Esophagus muscularis mucosa (tissue), 4 donors: ENCODE measurements around the gene CDHR3. TPM values are rescaled to one million over a fixed set of nuclear protein-coding genes. Genes with fewer than 3 reads are reported as not detected.

ENCODE experiments used
- DNase-seq: peaks from one replicate; pipeline ENCODE4 v3.0.0-alpha.2; 2017; ENCODE audit errors: extremely low spot score
- H3K27ac ChIP-seq, 4 donors: fragments of 200-600 bp; sonication (generic); replicated peaks in 1 of 4; 1 replicate in 3 of 4; 2 replicates in 1 of 4; pipeline ENCODE4 v1.5.1; 2016 to 2019; ENCODE audit warnings: mild to moderate bottlenecking in 1 of 4
- H3K27me3 ChIP-seq, 4 donors: fragments of 200-600 bp; sonication (generic); one replicate each; pipeline versions ENCODE4 v1.5.1 to v1.6.0; 2016 to 2019
- H3K36me3 ChIP-seq, 4 donors: fragments of 200-600 bp; sonication (generic); one replicate each; pipeline ENCODE4 v1.5.1; 2016 to 2019
- H3K4me1 ChIP-seq, 4 donors: fragments of 200-600 bp; sonication (generic); one replicate each; pipeline ENCODE4 v1.5.1; 2016 to 2019
- H3K4me3 ChIP-seq, 4 donors: fragments of 200-600 bp; sonication (generic); 1 replicate in 2 of 4; 2 replicates in 2 of 4; pipeline ENCODE4 v1.5.1; 2016 to 2019; ENCODE audit warnings: mild to moderate bottlenecking in 4 of 4, moderate library complexity in 1 of 4
- H3K9me3 ChIP-seq, 4 donors: fragments of 200-600 bp; sonication (generic); 1 replicate in 3 of 4; 2 replicates in 1 of 4; pipeline ENCODE4 v1.5.1; 2016 to 2019
- CTCF ChIP-seq, 3 experiments: fragments of 200-600 bp in 2 of 3; fragments of 450-650 bp in 1 of 3; sonication (generic) in 2 of 3; IDR thresholded peaks; one replicate each; pipeline ENCODE4 v1.5.1; 2017 to 2019; ENCODE audit warnings: antibody characterized with exemption in 3 of 3, mild to moderate bottlenecking in 2 of 3, moderate library complexity in 1 of 3
- EP300 ChIP-seq: sonication (generic); formaldehyde crosslinking; IDR thresholded peaks from one replicate; pipeline ENCODE4 v1.6.1; 2017; ENCODE audit warnings: antibody characterized with exemption
- POLR2A ChIP-seq: fragments of 450-650 bp; IDR thresholded peaks from one replicate; pipeline ENCODE4 v1.6.1; 2017; ENCODE audit warnings: antibody characterized with exemption, moderate library complexity, mild to moderate bottlenecking, low read depth
- POLR2AphosphoS5 ChIP-seq, 2 donors: sonication (generic); formaldehyde crosslinking; IDR thresholded peaks; one replicate each; pipeline ENCODE4 v1.6.1; 2017; ENCODE audit warnings: antibody characterized with exemption in 2 of 2
- WGBS: methylation state at CpG from one replicate; pipeline ENCODE4 v1.1.5; 2018; 5-methylcytosine and 5-hydroxymethylcytosine counted together
- intact Hi-C: fragments of 100-400 bp; cut with DNase I; formaldehyde crosslinking; loops from one replicate; pipeline ENCODE4 v1.15.1; 2023
- total RNA-seq, 4 donors: library from RNA; depleted of rRNA; stranded (reverse); fragments of >200 nt; gene quantifications; one replicate each; pipeline versions ENCODE4 v1.1.0 to v1.2.1, GENCODE V29; 2016

CDHR3 gene
- total RNA-seq, 4 donors from 2014 or later: 7.8 to 41.1 (median 21.2) TPM

- no peak for TF ChIP-seq POLR2AphosphoS5 (IDR thresholded peaks at IDR 0.05)
- no peak for TF ChIP-seq POLR2A
- no peak for TF ChIP-seq EP300
- TF ChIP-seq CTCF (IDR thresholded peaks at IDR 0.05): no peak
- H3K27me3 ChIP-seq: no peaks in the 10 kb centered on the region
- WGBS: 90% methylated on average over 1 of the region's 1 CpG
- H3K4me3 ChIP-seq: no peak overlapping the region
- H3K4me1 ChIP-seq: no peaks in the 10 kb centered on the region
- peaks cover 0 to 9% (median 0%) of the 10 kb centered on the region in 4 donors for H3K9me3 ChIP-seq
- peaks cover 0 to 7% (median 0%) of the 10 kb centered on the region in 4 donors for H3K36me3 ChIP-seq
- intact Hi-C loops: no loop called here
- no peak for DNase-seq
- H3K27ac ChIP-seq: no peak overlapping the region
These were observed 38.1 kb upstream of the CDHR3 start for GRCh38 chr7:105924945-105925344.

GRCh38 chr7:105926131-105926530 is 36.9 kb upstream of the CDHR3 start:
- 56% methylated on average over 3 of the region's 3 CpGs for WGBS
- no peak overlapping the region for H3K4me3 ChIP-seq
- H3K4me1 ChIP-seq: no peaks in the 10 kb centered on the region
- H3K9me3 ChIP-seq: peaks cover 0 to 9% (median 0%) of the 10 kb centered on the region in 4 donors
- H3K27ac ChIP-seq: no peak overlapping the region
- intact Hi-C loops: no loop called here
- no peaks in the 10 kb centered on the region for H3K27me3 ChIP-seq
- DNase-seq: no peak
- H3K36me3 ChIP-seq: peaks cover 0 to 7% (median 0%) of the 10 kb centered on the region in 4 donors
- TF ChIP-seq CTCF (IDR thresholded peaks at IDR 0.05): no peak
- TF ChIP-seq POLR2A: no peak
- TF ChIP-seq EP300: no peak
- no peak for TF ChIP-seq POLR2AphosphoS5 (IDR thresholded peaks at IDR 0.05)

GRCh38 chr7:105931179-105931578 is 31.9 kb upstream of the CDHR3 start:
- WGBS: 64% methylated on average over 4 of the region's 4 CpGs
- DNase-seq: no peak

GRCh38 chr7:105932835-105933477 is 30.1 kb upstream of the CDHR3 start:
- no peaks in the 10 kb centered on the region for H3K27me3 ChIP-seq
- WGBS: 39% methylated on average over 8 of the region's 8 CpGs
- intact Hi-C loops: no loop called here
- no peak overlapping the region for H3K4me3 ChIP-seq
- no peak for DNase-seq
- H3K9me3 ChIP-seq: no peaks in the 10 kb centered on the region
- peaks cover 14 to 37% (median 32%) of the 10 kb centered on the region in 4 donors for H3K4me1 ChIP-seq
- TF ChIP-seq CTCF (IDR thresholded peaks at IDR 0.05) (peak in 1 of 3 experiments; percentile 2), POLR2AphosphoS5 (IDR thresholded peaks at IDR 0.05) (peak in 1 of 2 donors; percentile 22), POLR2A (no peak)
- H3K27ac ChIP-seq: peak overlapping the region; percentile 72 to 79 (median 76)
- H3K36me3 ChIP-seq: no peaks in the 10 kb centered on the region

More at GRCh38 chr7:105931179-105931578, 31.9 kb upstream of the CDHR3 start:
- intact Hi-C loops: no loop called here
- no peaks in the 10 kb centered on the region for H3K36me3 ChIP-seq
- TF ChIP-seq POLR2A (no peak), EP300 (no peak), CTCF (IDR thresholded peaks at IDR 0.05) (no peak), POLR2AphosphoS5 (IDR thresholded peaks at IDR 0.05) (no peak)
- H3K4me3 ChIP-seq: no peak overlapping the region
- peaks cover 14 to 37% (median 32%) of the 10 kb centered on the region in 4 donors for H3K4me1 ChIP-seq
- no peak overlapping the region for H3K27ac ChIP-seq
- H3K9me3 ChIP-seq: no peaks in the 10 kb centered on the region
- H3K27me3 ChIP-seq: no peaks in the 10 kb centered on the region
